ENCODE results near the gene NEIL1.
"Not testable (repeated sequence)": the region's sequence is repeated elsewhere in the genome, so short reads cannot be mapped to it uniquely, and the experiment has no call there.

NEIL1 gene

DNA sequence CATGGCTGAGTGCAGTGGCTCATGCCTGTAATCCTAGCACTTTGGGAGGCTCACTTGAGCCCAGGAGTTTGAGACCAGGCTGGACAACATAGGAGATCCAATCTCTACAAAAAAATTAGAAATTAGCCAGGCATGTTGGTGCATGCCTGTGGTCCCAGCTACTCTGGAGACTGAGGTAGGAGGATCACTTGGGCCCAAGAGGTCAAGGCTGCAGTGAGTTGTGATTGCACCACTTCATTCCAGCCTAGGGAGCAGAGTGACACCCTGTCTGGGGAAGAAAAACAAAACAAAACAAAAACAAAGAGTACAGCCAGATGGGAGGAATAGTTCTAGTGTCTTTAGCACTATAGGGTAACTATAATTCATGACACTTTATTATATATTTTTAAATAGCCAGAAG, 37.1 kb upstream of the NEIL1 start:
- TF ChIP-seq, protein P1, sequence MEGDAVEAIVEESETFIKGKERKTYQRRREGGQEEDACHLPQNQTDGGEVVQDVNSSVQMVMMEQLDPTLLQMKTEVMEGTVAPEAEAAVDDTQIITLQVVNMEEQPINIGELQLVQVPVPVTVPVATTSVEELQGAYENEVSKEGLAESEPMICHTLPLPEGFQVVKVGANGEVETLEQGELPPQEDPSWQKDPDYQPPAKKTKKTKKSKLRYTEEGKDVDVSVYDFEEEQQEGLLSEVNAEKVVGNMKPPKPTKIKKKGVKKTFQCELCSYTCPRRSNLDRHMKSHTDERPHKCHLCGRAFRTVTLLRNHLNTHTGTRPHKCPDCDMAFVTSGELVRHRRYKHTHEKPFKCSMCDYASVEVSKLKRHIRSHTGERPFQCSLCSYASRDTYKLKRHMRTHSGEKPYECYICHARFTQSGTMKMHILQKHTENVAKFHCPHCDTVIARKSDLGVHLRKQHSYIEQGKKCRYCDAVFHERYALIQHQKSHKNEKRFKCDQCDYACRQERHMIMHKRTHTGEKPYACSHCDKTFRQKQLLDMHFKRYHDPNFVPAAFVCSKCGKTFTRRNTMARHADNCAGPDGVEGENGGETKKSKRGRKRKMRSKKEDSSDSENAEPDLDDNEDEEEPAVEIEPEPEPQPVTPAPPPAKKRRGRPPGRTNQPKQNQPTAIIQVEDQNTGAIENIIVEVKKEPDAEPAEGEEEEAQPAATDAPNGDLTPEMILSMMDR (IDR thresholded peaks at IDR 0.05; ENCODE audit: low read depth, low read length): no peak
- no peak overlapping the region for H3K4me3 ChIP-seq (ENCODE audit: low read depth, low read length)

- not testable (repeated sequence) for H3K4me3 ChIP-seq (ENCODE audit: low read depth, low read length)
These were observed 34.3 kb upstream of the NEIL1 start for GRCh38 chr15:75312548-75312947.

- TF ChIP-seq, protein P1 (IDR thresholded peaks at IDR 0.05; ENCODE audit: low read depth, low read length): no peak
- no peak overlapping the region for H3K4me3 ChIP-seq (ENCODE audit: low read depth, low read length)
These were observed 33.6 kb upstream of the NEIL1 start for GRCh38 chr15:75313116-75313845.

- TF ChIP-seq, protein P1 (IDR thresholded peaks at IDR 0.05; ENCODE audit: low read depth, low read length): no peak
- H3K4me3 ChIP-seq (ENCODE audit: low read depth, low read length): no peak overlapping the region
These were observed 32.1 kb upstream of the NEIL1 start for GRCh38 chr15:75314552-75315290.

DNA sequence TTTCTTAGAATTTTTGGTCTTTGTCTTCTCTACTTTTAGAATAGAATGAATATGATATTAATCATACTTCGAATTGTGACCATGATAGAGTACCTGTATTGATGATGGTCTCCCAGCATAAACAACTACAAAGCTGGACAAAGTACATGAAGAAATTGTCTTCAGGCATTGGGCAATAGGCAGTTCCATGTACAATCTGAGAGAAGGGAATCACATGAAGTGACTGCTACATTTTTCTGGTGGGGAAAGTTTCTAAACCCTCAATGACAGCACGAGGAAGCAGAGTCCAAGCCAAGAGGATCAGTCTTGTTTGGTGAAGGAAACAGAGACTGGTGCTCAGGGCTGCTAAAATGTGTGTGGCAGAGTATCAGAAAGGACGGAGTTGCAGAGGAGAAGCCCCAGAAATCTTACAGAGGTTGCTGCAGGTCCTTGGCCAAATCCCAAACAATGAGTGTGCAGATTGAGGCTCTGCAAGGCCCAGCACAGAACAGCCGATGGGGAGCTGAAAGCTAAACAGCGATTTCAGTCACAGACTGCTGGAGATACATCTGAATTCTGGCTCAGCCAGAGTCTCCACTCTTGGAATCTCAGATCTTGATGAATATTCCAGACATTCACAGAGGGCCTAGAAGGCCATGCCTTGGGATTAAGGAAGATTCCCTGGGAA, 27.5 kb upstream of the NEIL1 start:
- H3K4me3 ChIP-seq (ENCODE audit: low read depth, low read length): not testable (repeated sequence)

- no peak overlapping the region for H3K4me3 ChIP-seq (ENCODE audit: low read depth, low read length)
- TF ChIP-seq, protein P1 (IDR thresholded peaks at IDR 0.05; ENCODE audit: low read depth, low read length): no peak
These were observed 25.1 kb upstream of the NEIL1 start for GRCh38 chr15:75321711-75322110.

- TF ChIP-seq, protein P1 (IDR thresholded peaks at IDR 0.05; ENCODE audit: low read depth, low read length): no peak
- H3K4me3 ChIP-seq (ENCODE audit: low read depth, low read length): no peak overlapping the region
These were observed 20.9 kb upstream of the NEIL1 start for GRCh38 chr15:75325922-75326321.

DNA sequence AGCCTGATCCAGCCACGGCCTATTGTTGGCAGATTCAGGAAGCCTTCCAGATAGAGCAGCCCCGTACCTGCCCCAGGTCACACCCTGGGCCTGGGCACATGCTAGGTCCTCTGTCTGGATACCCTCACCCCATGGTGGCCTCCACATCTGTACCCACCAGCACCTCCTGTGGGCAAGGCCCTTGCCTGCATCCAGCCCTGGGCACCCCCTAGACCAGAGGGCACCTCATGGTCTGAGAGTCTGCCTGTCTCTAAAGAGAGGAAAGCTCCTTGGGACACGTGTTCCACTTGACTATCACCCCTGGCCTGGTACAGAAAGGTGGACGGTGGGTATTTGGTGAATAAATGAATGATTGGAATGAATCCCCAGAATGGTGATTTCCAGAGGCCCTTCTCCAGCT, 19.8 kb upstream of the NEIL1 start:
- TF ChIP-seq, protein P1 (IDR thresholded peaks at IDR 0.05; ENCODE audit: low read depth, low read length): no peak
- no peak overlapping the region for H3K4me3 ChIP-seq (ENCODE audit: low read depth, low read length)

Data from WI38 (cell line).